Left renal cortex interstitium (tissue), 4 donors: ENCODE results near the gene COL4A4. TPM values are rescaled to one million over a fixed set of nuclear protein-coding genes. Genes with fewer than 3 reads are reported as not detected.

Experiments used
- DNase-seq, 4 donors: peaks; one replicate each; pipeline ENCODE4 v3.0.0-alpha.2; 2013; ENCODE audit warnings: low read depth in 4 of 4, low spot score in 2 of 4, missing footprints in 1 of 4
- polyA plus RNA-seq, 4 donors: library from polyadenylated mRNA; unstranded; fragments of 120-200 nt; gene quantifications; one replicate each; pipeline ENCODE4 v1.2.1, GENCODE V29; 2013; ENCODE audit not compliant: insufficient read length in 4 of 4

The COL4A4 gene
- polyA plus RNA-seq, 4 donors, result 44.2 to 59.5 (median 48.4) TPM

GRCh38 chr2:227163485-227163997, 464 bp downstream of the COL4A4 start:
- no peak for DNase-seq

GRCh38 chr2:227161947-227162346, 2.1 kb downstream of the COL4A4 start:
- no peak for DNase-seq

GRCh38 chr2:227160164-227160563, 3.8 kb downstream of the COL4A4 start:
- DNase-seq, result no peak

DNA sequence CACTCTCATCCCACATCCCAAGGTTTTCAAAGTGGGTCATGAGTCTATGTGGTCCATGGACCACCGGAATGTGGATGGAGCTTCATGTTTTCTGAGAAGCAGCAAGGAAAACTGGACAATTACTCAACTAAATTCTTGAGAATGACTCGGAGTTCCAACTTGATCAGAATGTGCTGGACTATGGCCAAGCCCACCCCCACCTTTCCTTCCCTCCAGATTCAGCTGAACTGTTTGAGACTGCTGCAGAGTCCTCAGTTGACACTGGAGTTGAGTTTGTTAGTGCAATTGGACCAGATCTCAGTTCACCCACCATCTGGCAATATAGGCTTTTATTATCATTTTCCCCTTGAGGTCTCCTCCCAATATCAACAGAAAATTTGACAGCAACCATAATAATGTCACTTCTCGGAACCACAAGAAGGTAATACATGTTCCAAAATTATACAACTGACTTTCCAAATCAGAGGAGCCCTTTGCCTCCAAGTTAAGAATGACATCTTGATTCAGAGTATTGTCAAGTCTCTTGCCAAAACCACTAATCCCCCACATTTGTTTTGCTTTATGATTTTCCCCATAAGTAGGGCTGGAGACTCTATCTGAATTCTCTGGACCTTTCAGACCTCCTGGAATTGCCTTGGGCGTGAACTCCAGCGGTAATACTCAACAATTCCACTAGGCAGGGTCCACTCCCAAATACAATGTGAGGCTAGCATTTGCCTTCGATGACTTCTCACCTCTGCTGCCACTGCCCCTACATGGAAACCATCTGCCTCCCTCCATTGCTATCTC, 8.8 kb downstream of the COL4A4 start:
- no peak for DNase-seq

- no peak for DNase-seq
Observed at GRCh38 chr2:227153758-227154486, 10.1 kb downstream of the COL4A4 start.

DNA sequence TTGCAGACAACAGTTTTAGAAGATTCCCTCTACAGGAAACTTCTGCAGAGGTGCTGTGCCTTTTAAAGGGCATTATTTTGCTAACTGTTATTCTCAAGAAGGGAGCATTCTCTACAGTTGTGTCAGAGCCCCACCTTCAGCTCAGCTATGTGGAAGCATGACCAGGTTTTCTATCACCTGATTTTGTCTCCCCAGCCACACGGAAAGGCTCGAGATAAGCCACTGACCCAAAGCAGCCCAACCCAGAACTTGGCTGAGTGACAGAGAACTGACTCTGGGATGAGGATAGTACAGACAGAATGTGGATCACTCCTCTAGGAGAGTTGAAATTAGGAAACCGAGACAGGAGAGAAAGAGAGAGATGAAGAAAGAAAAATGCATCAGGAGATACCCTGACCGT, 10.7 kb downstream of the COL4A4 start:
- no peak for DNase-seq

GRCh38 chr2:227152093-227152766, 11.8 kb downstream of the COL4A4 start:
- no peak for DNase-seq

DNA sequence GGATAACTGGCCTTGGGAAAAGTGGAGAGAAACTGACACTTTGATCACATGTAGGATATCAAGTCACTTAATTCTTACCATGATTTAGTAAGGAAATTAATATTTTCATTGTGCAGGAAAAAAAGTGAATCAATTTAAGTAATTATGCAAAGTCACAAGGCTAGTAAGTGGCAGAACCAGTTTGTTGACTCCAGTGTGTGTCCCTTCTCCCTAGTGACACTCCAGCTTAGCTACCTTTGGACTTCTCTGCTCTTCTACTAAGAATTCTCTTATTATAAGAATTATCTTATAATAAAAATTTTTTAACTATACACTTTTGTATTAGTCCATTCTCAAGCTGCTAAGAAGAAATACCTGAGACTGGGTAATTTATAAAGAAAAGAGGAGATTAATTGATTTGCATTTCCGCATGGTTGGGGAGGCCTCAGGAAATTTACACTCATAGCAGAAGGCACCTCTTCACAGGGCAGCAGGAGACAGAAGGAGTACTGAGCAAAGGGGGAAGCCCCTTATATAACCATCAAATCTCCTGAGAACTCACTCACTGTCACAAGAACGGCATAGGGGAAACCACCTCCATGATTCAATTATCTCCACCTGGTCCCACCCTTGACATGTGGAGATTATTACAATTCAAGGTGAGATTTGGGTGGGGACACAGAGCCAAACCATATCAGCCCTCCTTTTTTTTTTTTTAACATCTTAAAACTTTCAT, 13.6 kb downstream of the COL4A4 start:
- DNase-seq, result no peak

GRCh38 chr2:227148106-227148505, 15.9 kb downstream of the COL4A4 start:
- no peak for DNase-seq

GRCh38 chr2:227147023-227147422, 17.0 kb downstream of the COL4A4 start:
- DNase-seq, result no peak

DNA sequence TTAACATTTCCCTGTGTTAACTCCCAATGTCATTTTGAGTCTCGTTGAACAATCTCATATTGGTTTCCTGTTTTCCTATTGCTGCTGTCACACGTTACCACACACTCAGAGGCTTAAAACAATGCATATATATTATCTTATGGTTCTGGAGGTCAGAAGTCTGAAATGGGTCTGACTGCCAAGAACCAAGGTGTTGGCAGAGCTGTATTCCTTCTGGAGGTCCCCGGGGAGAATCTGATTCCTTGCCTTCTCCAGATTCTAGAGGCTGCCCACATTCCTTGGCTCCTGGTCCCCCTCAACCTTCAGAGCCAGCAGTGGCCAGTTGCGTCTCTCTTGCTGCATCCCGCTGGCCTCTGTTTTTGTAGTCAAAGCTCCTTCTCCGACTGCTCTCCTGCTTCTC, 17.5 kb downstream of the COL4A4 start:
- no peak for DNase-seq

- no peak for DNase-seq
Observed at GRCh38 chr2:227143895-227144294, 20.1 kb downstream of the COL4A4 start.

DNA sequence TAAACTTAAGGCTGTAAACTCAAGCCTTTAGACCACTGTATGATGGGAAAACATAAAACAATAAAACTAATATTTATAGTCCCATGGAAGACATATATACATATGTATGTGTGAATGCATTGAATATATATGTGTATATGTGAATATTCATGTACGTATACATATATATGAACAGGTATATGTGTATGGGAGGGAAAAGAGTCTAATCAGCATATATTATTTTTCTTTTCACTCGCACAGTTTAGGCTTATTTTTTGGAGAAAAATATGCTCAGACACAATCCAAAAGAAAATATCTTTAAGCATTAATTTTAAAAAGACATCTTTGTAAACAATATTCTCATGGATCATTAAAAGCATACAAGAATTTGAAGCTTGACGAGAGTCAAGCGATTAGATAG, 22.7 kb downstream of the COL4A4 start:
- no peak for DNase-seq

DNA sequence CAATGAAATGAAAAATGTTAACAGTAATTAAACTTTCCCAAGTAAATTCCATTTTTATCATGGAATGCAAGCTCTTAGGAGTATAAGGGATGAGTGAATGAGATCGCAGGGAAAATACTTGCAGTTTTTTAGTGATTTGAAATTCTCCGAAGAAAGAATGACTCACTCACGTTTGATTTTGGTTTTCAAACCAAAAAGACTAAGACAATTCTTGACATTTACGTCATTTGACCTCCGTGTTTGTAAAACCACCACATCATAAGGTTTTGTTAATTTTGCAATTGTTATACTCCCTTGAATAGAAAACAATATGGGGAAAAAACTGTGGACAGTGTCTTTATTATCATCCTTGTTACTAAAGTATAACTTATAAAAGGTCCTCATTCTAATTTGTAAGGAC, 29.4 kb downstream of the COL4A4 start:
- DNase-seq, result no peak

DNA sequence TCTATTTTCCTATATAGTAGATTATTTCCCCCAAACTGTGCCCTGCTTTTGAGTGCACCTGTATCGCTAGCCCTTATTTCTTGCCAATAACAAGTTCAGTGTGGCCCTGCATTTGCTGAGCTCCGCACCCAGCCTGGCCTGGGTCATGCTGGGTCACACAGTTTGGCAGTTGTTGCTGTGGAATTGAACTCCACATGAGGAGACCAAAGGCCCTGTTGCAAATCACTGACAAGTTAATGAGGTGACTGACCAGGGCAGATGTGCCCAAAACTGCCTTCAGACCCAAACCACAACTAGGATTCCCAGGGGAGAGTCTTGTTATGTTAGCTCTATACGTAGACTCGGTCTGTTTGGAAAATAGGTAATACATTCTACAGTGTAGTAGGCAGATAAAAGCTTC, 31.0 kb downstream of the COL4A4 start:
- no peak for DNase-seq

- DNase-seq, result no peak
Observed at GRCh38 chr2:227130636-227131035, 33.4 kb downstream of the COL4A4 start.

DNA sequence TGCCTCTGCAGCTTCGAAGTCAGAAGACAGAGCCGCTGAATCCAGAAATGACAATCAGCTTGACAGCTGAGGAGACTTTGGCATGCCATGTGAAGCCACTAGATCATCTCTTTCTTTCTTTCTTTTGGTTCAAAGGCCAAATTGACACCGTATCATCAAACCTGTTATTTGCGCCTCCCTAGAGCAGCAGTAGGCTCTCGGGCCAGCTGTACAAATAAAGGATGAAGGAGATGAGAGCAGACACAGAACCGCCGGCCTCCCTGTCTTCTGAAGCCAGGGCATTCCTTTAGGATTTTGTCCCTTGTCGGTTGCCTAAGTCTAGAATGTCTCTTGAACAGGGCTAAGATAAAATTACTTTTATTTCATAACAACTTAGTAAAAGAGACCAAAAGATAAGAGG, 36.8 kb downstream of the COL4A4 start:
- no peak for DNase-seq

DNA sequence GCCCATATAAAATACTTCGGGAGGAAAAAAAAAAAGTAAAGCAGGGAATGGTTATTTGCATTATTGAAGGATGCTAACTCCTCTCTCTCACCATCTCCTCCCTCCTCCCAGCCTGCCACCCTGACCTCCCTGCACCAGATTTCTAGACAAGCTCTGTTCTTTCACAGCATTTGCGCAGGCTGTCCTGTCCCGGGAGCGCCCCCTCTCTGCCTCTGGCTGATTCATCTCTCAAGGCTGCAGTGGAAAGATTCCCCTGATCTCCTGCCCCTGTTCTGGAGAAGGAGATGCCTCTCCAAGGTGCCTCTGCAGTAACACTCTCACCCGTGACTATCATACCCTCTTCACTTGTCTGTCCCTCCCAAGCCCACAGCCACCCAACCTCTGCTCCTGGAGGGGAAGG, 38.5 kb downstream of the COL4A4 start:
- DNase-seq, result no peak

DNA sequence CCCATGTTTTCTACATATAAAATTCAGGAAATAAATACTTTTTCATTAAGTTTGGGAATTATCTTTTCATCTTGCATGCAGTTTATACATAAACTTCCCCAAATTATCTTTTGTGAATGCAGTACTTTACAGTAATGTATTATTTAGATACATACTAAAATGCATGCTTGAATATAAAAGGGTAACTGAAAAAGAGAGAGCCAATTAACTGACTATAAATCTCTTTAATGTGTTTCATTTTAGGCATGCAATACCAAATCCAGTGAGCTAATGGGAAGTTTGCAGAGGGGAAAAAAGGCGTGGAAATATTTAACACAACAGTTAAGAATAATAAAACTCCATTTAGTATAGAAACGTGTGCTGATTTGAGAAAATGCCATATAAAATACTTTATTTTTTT, 39.2 kb downstream of the COL4A4 start:
- DNase-seq, result no peak

GRCh38 chr2:227123697-227124096, 40.3 kb downstream of the COL4A4 start:
- no peak for DNase-seq

- DNase-seq, result no peak
Observed at GRCh38 chr2:227118353-227118752, 45.7 kb downstream of the COL4A4 start.
